Panc1 (cell line): Measurements from ENCODE around the gene GNRHR. TPM values are rescaled to one million over a fixed set of nuclear protein-coding genes. Genes with fewer than 3 reads are reported as not detected.

Source experiments
- ATAC-seq: fragments of 200-7000 bp; cut with Tn5 transposase; 2 replicates; pipeline ENCODE4 v1.9.1; 2020; ENCODE audit warnings: mild to moderate bottlenecking, moderate library complexity
- BruUV-seq: library from RNA; stranded (reverse); fragments of 400-500 nt; replicated peaks from 2 replicates; lab custom pipeline; 2021; lab: Mats Ljungman, UMichigan
- CTCF ChIA-PET: fragments of 300-600 bp; sonication (Branson Sonifier 250); formaldehyde crosslinking; loops from one replicate; lab custom pipeline; 2022; ENCODE audit warnings: antibody characterized with exemption; lab: Charles Lee
- POLR2A ChIA-PET: fragments of 300-600 bp; sonication (Branson Sonifier 250); formaldehyde crosslinking; loops from one replicate; lab custom pipeline; 2022; ENCODE audit warnings: antibody characterized with exemption; lab: Charles Lee
- DNase-seq: peaks from one replicate; pipeline ENCODE4 v3.0.0-alpha.2; 2010; ENCODE audit warnings: low read depth, low spot score
- H3K27ac ChIP-seq: 2 replicates; pipeline ENCODE4 v1.5.1; 2011; ENCODE audit warnings: mild to moderate bottlenecking, low read length, inconsistent platforms
- H3K27me3 ChIP-seq: fragments of 200-500 bp; sonication (Bioruptor generic); 2 replicates; pipeline ENCODE4 v1.6.0; 2014; ENCODE audit warnings: low read length, inconsistent platforms; ENCODE audit not compliant: control insufficient read depth, insufficient read depth
- H3K36me3 ChIP-seq: fragments of 200-500 bp; sonication (Bioruptor generic); 2 replicates; pipeline ENCODE4 v1.5.1; 2014; ENCODE audit warnings: inconsistent platforms, mild to moderate bottlenecking, low read length, moderate library complexity; ENCODE audit not compliant: control insufficient read depth, insufficient read depth
- H3K4me1 ChIP-seq: 2 replicates; pipeline ENCODE4 v1.5.1; 2011; ENCODE audit warnings: inconsistent platforms, mild to moderate bottlenecking, low read length, moderate library complexity; ENCODE audit not compliant: control insufficient read depth, insufficient read depth
- H3K4me3 ChIP-seq, 2 experiments: 2 replicates each; pipeline ENCODE4 v1.5.1; 2011 to 2012; ENCODE audit warnings: low read depth in 2 of 2, low read length in 2 of 2, mild to moderate bottlenecking in 2 of 2, inconsistent platforms in 1 of 2, moderate library complexity in 1 of 2
- H3K9me3 ChIP-seq: fragments of 200-500 bp; sonication (Bioruptor generic); 2 replicates; pipeline ENCODE4 v1.5.1; 2014; ENCODE audit warnings: low read depth, mild to moderate bottlenecking, inconsistent platforms, low read length, moderate library complexity; ENCODE audit not compliant: control insufficient read depth, insufficient read depth
- CTCF ChIP-seq: fragments of 450-650 bp; IDR thresholded peaks from 2 replicates; pipeline ENCODE4 v1.5.1; 2017; ENCODE audit warnings: mild to moderate bottlenecking
- POLR2AphosphoS5 ChIP-seq: IDR thresholded peaks from 2 replicates; pipeline ENCODE4 v1.6.1; 2012; ENCODE audit warnings: mild to moderate bottlenecking, low read depth, low read length, moderate library complexity
- REST ChIP-seq, 2 experiments: IDR thresholded peaks; 2 replicates each; pipeline ENCODE4 v1.6.1; 2011 to 2012; ENCODE audit warnings: low read depth in 2 of 2, control low read depth in 1 of 2, low read length in 1 of 2, mild to moderate bottlenecking in 1 of 2, moderate library complexity in 1 of 2; ENCODE audit not compliant: insufficient read depth in 1 of 2
- SIN3A ChIP-seq: IDR thresholded peaks from 2 replicates; pipeline ENCODE4 v1.6.1; 2012; ENCODE audit warnings: low read depth, mild to moderate bottlenecking, low read length, moderate library complexity, borderline replicate concordance; ENCODE audit not compliant: insufficient read depth
- TCF7L2 ChIP-seq: IDR thresholded peaks from 2 replicates; pipeline ENCODE4 v1.6.1; 2011; ENCODE audit warnings: mild to moderate bottlenecking, low read depth, low read length, inconsistent platforms
- in situ Hi-C: cut with HindIII; loops from 2 replicates; pipeline ENCODE4 v1.10.0; 2016; ENCODE audit warnings: low sequenced_read_pairs, low pct_unique_long_range_greater_than_20kb
- intact Hi-C: fragments of 100-400 bp; cut with micrococcal nuclease; formaldehyde crosslinking; loops from one replicate; pipeline ENCODE4 v1.10.0; 2022; ENCODE audit not compliant: unreplicated experiment
- total RNA-seq: library from RNA; stranded (reverse); gene quantifications from one replicate; pipeline ENCODE4 v1.2.1, GENCODE V29; 2021; ENCODE audit not compliant: unreplicated experiment

The GNRHR gene
- total RNA-seq, 1 experiment from 2014 or later, result not detected

GRCh38 chr4:67727124-67727850 is 26.9 kb downstream of the GNRHR start:
- ATAC-seq, result no peak
- DNase-seq, result no peak
- Histone ChIP-seq H3K4me1 (no peaks in the 10 kb centered on the region), H3K27me3 (no peaks in the 10 kb centered on the region), H3K4me3 (no peak overlapping the region), H3K36me3 (no peaks in the 10 kb centered on the region), H3K9me3 (no peaks in the 10 kb centered on the region; the same call in 1 of the 2 replicates), H3K27ac (no peak overlapping the region)
- no TSS peak for BruUV-seq
- in situ Hi-C loops, result no loop called here
- ChIA-PET CTCF (no interaction called here), POLR2A (no interaction called here)
- intact Hi-C loops, result no loop called here
- no peak for TF ChIP-seq TCF7L2
- no peak for TF ChIP-seq SIN3A
- no peak for TF ChIP-seq POLR2AphosphoS5
- TF ChIP-seq REST (IDR thresholded peaks at IDR 0.05; ENCODE audit: insufficient read depth in 1 of 2, low read depth in 2 of 2, low read length in 1 of 2), result no peak
- no peak for TF ChIP-seq CTCF

GRCh38 chr4:67725981-67726380 is 28.2 kb downstream of the GNRHR start:
- CTCF ChIA-PET, result no interaction called here
- Histone ChIP-seq H3K27ac (no peak overlapping the region), H3K36me3 (no peaks in the 10 kb centered on the region), H3K4me1 (no peaks in the 10 kb centered on the region), H3K9me3 (no peaks in the 10 kb centered on the region; the same call in 1 of the 2 replicates), H3K27me3 (no peaks in the 10 kb centered on the region), H3K4me3 (no peak overlapping the region)
- TF ChIP-seq POLR2AphosphoS5, result no peak
- no peak for TF ChIP-seq SIN3A
- TF ChIP-seq CTCF, result no peak
- TF ChIP-seq TCF7L2, result no peak
- no peak for TF ChIP-seq REST (IDR thresholded peaks at IDR 0.05; ENCODE audit: insufficient read depth in 1 of 2, low read depth in 2 of 2, low read length in 1 of 2)
- ATAC-seq, result no peak
- POLR2A ChIA-PET, result no interaction called here
- in situ Hi-C loops (no loop called here), intact Hi-C loops (no loop called here)
- DNase-seq, result no peak
- BruUV-seq, result no TSS peak
